Limb (tissue), 2 donors: ENCODE data around the gene FGF2.
A peak's percentile ranks its signal among the peaks of the same experiment; 100 is the strongest.
"Not testable (repeated sequence)": the region's sequence is repeated elsewhere in the genome, so short reads cannot be mapped to it uniquely, and the experiment has no call there.

Experiments used
- DNase-seq, 2 donors: peaks; one replicate each; pipeline ENCODE4 v3.0.0-alpha.2; 2016; ENCODE audit errors: extremely low spot score in 2 of 2

The FGF2 gene

DNA sequence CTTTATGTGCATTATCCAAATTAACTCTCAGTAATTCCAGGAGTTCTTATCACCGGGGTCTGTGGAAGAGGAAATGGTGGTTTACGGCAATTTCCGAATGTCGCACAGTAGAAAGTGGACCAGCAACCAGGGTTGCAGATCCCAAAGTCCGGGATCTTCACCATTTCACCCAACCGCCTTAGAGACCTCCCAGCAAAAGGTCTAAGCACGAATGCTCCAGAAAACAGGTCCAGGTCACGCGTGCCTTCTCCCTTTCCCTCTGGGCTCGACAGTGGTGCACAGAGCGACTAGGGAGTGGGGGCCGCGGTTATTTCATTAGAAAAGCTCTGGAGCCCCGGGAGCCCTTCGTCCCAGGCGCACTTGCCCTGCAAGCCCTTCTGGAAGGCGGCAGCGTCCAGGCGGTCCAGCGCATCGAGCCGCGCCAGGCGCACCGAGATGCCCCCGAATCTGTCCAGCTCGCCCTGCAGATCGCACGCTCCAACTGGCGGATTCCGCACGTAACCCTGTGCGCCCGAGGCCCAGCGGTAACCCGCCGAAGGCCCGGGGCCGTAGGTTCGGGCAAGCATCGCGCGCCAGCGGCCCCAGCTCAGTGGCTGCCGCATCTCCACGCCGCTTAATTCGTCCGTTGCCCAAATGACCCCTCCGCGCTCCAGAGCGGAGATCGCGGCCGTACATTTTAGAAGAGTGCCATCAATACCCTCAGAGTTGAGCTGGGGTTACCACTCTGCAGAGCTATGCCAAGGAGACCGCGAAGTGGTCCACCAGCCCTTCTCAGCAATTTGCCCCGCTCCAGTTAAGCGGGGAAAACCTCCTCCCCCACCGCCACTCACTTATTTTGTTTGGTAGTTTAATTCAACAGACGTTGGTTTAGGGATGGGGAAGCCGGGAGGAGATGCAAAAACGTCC, 95.6 kb downstream of the FGF2 start, which contains the start of gene NUDT6:
Gene NUDT6, minus strand, starts transcription at position 627 of the 906 bp plus-strand sequence. Its CDS starts 25 bp downstream, at position 602.
- peak; percentile 55 to 77 for DNase-seq

DNA sequence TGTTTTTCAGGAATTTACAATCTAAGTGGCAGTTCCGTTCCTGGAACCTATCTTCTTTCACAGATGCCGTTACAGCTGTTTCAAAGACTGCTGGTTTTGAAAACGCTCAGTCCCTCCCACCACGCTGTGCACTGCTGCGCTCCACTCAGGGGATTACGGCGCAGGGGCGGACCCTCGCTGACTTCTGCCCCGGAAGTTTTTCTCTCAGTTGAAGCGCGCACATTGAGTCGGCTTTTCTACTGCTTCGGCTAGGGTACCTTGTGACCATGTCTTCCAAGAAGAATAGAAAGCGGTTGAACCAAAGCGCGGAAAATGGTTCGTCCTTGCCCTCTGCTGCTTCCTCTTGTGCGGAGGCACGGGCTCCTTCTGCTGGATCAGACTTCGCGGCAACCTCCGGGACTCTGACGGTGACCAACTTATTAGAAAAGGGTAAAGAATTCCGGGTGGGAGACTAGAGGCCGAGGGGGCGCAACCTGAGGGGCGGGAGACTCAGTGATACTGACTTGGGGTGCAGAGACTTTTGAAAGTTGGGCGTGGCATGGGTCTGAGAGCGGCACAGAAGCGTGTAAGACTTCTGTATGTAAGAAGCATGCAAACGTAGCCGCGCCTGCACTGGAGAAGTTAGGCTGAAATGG, 96.4 kb downstream of the FGF2 start:
- peak; percentile 90 to 93 for DNase-seq

DNA sequence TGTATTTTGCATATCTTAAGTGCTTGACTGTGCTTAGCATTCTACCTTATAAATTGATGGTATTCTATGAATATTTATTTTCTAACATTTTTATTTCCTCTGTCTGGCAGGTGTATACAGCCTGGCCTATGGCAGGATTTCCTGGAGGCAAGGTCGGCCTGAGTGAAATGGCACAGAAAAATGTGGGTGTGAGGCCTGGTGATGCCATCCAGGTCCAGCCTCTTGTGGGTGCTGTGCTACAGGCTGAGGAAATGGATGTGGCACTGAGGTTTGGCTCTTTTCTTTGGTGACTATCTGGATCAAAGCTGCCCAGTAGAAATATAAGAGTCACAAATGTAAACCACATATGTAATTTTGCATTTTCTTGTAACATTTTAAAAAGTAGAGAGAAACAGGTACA, 102.3 kb downstream of the FGF2 start:
- DNase-seq = no peak

DNA sequence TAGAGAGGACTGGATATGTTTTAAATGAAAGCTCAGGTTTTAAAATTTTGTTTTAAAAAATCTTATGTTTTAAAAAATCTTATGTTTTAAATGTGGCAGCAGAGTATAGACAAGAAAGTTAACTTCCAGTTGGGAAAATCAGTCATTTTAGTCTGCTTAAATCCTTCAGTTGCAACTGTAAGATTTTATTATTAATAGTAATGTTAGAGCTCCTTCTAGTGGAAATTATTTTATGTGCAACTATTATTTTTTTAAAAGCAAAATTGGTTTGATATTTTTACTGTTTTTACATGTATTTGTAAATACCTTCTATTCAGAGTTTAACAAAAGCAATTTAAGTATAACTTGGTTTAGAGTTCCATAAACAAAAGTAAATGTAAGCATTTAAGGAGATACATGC, 104.2 kb downstream of the FGF2 start:
- DNase-seq = peak in 1 of 2 donors; percentile 53

DNA sequence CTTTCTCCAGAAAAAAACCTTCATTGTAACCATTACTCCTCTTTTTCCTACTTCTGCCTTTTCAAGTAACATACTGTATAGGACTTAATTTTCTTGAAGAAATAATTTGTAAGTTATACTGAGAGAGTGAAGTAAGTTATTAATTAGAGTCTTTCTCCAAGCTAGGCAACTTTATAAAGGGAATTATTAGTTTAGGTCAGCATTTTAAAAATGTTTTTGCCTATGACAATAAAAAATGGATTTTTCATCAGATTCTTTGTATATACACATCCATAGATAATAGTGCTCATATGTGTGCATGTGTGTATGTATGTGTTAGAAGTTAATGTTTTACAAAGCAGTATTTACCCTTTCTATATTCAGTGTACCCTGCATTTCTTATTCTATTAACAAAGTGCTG, 106.1 kb downstream of the FGF2 start:
- no peak for DNase-seq

DNA sequence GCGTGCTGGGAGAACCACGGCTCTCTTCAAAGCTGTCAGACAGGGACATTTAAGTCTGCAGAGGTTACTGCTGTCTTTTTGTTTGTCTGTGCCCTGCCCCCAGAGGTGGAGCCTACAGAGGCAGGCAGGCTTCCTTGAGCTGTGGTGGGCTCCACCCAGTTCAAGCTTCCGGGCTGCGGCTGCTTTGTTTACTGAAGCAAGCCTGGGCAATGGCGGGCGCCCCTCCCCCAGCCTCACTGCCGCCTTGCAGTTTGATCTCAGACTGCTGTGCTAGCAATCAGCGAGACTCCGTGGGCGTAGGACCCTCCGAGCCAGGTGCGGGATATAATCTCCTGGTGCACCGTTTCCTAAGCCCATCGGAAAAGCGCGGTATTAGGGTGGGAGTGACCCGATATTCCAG, 118.5 kb downstream of the FGF2 start:
- not testable (repeated sequence) for DNase-seq

DNA sequence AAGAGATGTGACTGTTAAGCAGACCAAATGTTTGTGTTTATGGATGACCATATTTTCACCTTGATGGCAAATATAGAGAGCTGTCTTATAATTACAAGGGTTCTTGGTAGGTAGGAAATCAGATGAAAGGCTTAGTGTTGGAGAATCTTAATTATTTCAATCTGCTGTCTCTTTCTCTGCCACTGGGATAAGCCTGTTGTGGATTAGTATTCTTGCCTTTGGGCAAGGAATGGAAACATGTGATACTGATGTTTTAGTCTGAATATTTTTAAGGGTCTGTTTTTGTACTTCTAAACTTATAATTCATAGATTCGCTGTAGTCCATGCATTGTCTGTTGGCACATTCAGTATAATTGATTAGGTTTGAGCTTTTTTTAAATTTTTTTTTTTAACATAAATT, 119.5 kb downstream of the FGF2 start:
- no peak for DNase-seq
